Measurements from ENCODE around the gene AIFM3. TPM values are rescaled to one million over a fixed set of nuclear protein-coding genes. Genes with fewer than 3 reads are reported as not detected.
"Not testable (repeated sequence)": the region's sequence is repeated elsewhere in the genome, so short reads cannot be mapped to it uniquely, and the experiment has no call there.

AIFM3 gene
- total RNA-seq, 4 donors from 2014 or later = 9.5 to 21.9 (median 11.7) TPM

DNA sequence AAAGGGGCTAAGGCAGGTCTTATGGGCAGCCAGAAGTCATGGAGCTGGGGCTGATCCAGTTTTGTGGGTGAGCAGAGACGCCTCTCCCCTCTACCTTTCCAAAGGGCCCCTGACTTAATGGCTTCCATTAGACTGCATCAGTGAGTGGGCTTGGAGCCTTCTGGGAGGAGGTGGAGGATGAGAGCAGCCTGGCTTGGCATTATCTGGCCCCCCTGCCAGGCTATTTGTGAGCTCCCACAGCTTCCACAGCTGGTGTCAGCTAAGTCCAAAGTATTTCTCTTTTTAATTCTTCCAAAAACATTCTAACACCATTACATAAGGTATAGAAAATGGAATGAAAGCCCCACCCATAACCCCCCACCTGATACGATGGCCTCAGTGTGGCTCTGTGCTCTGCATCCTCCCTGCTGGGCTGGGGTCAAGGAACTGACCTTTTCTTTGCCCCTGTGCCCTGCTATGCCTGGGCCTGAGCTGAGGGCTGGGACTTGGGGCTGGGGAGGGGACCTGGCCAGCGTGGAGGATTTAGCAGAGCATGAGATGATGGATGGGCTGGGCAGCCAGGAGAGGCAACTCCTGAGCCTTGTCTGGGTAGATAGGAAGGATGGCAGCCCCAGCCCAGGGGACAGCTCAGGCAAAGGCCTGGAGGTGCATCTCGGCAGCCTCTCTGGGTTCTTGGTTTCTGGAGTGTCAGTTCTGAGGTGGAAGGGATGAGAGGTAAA lies 4.0 kb downstream of the AIFM3 start:
- Histone ChIP-seq H3K9me3 (no peaks in the 10 kb centered on the region), H3K27me3 (no peaks in the 10 kb centered on the region), H3K27ac (no peak overlapping the region), H3K4me3 (no peak overlapping the region), H3K36me3 (no peaks in the 10 kb centered on the region), H3K4me1 (peaks cover 0 to 5% (median 0%) of the 10 kb centered on the region in 4 donors)
- no peak for DNase-seq
- no peak for TF ChIP-seq POLR2A (IDR thresholded peaks at IDR 0.05)
- TF ChIP-seq, protein P1, sequence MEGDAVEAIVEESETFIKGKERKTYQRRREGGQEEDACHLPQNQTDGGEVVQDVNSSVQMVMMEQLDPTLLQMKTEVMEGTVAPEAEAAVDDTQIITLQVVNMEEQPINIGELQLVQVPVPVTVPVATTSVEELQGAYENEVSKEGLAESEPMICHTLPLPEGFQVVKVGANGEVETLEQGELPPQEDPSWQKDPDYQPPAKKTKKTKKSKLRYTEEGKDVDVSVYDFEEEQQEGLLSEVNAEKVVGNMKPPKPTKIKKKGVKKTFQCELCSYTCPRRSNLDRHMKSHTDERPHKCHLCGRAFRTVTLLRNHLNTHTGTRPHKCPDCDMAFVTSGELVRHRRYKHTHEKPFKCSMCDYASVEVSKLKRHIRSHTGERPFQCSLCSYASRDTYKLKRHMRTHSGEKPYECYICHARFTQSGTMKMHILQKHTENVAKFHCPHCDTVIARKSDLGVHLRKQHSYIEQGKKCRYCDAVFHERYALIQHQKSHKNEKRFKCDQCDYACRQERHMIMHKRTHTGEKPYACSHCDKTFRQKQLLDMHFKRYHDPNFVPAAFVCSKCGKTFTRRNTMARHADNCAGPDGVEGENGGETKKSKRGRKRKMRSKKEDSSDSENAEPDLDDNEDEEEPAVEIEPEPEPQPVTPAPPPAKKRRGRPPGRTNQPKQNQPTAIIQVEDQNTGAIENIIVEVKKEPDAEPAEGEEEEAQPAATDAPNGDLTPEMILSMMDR (IDR thresholded peaks at IDR 0.05) = no peak

DNA sequence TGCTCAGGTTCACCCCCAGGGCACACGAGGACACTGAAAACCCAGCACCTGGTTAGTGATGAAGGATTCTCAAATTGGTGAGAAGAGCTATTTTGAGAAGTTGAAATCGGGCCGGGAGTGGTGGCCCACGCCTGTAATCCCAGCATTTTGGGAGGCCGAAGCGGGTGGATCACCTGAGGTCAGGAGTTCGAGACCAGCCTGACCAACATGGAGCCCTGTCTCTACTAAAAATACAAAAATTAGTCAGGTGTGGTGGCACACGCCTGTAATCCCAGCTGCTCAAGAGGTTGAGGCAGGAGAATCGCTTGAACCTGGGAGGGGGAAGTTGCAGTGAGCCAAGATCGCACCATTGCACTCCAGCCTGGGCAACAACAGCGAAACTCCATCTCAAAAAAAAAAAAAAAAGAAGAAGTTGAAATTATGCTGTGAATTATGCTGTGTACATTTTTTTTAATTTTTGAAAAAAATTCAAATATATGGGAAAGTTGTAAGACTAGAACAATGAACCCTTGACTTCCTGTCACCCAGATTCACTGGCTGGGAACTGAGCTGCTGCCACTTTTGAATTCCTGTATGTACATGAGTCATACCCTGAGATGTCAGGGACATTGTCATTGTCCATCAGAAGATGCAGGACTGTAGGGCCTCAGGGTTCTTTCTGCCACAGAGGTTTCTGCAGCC lies 5.1 kb downstream of the AIFM3 start:
- H3K4me1 ChIP-seq, DNase-seq, H3K9me3 ChIP-seq, H3K36me3 ChIP-seq, H3K27me3 ChIP-seq, H3K4me3 ChIP-seq, H3K27ac ChIP-seq: not testable (repeated sequence)

DNA sequence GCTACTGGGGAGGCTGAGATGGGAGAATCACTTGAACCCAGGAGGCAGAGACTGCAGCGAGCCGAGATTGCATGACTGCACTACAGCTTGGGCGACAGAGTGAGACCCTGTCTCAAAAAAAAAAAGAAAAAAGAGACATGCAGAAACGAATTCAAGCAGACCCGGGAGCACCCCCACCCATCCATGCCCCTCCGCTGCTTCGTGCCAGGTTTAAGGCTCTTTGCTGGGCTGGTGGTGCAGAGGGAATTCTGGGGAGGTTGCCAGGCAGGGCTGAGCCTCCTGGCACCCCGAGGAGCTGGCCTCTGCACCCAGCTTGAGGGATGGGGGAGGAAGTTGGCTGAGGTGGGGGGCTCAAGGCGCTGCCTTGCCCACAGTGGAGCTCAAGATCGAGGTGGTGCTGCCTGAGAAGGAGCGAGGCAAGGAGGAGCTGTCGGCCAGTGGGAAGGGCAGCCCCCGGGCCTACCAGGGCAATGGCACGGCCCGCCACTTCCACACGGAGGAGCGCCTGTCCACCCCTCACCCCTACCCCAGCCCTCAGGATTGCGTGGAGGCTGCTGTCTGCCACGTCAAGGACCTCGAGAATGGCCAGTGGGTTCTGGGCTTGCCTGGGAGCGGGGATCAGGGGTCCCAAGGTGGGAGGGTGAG lies 6.0 kb downstream of the AIFM3 start:
- Histone ChIP-seq H3K9me3 (no peaks in the 10 kb centered on the region), H3K4me1 (peaks cover 0 to 4% (median 0%) of the 10 kb centered on the region in 4 donors), H3K4me3 (no peak overlapping the region), H3K36me3 (no peaks in the 10 kb centered on the region), H3K27ac (no peak overlapping the region), H3K27me3 (no peaks in the 10 kb centered on the region)
- no peak for TF ChIP-seq POLR2A (IDR thresholded peaks at IDR 0.05)
- TF ChIP-seq, protein P1 (IDR thresholded peaks at IDR 0.05) = no peak
- no peak for DNase-seq

DNA sequence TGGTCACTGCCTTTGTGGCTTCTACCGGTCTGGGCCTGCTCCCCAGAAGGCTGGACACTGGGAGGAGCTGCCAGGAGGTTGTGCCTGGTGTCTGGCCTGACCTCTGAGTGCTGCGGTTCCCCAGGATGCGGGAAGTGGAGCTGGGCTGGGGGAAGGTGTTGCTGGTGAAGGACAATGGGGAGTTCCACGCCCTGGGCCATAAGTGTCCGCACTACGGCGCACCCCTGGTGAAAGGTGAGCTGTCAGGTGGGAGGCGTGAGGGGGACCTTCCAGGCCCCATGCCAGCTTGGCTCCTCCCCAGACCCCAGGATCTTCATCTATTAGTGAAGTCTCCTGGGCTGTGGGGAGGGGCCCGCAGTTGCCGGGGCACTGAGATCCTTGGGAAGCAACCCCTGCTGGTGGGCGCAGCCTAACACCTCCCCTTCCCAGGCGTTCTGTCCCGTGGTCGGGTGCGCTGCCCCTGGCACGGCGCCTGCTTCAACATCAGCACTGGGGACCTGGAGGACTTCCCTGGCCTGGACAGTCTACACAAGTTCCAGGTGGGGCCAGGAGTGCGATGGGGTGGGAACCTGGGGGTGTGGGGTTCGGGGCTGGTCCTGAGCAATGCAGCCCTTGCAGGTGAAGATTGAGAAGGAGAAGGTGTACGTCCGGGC lies 6.7 kb downstream of the AIFM3 start:
- H3K4me1 ChIP-seq = no peaks in the 10 kb centered on the region
- no peaks in the 10 kb centered on the region for H3K9me3 ChIP-seq
- H3K4me3 ChIP-seq = no peak overlapping the region
- H3K27ac ChIP-seq = no peak overlapping the region
- no peaks in the 10 kb centered on the region for H3K27me3 ChIP-seq
- H3K36me3 ChIP-seq = no peaks in the 10 kb centered on the region
- DNase-seq = no peak
- TF ChIP-seq, protein P1 (IDR thresholded peaks at IDR 0.05) = no peak
- TF ChIP-seq POLR2A (IDR thresholded peaks at IDR 0.05) = no peak

DNA sequence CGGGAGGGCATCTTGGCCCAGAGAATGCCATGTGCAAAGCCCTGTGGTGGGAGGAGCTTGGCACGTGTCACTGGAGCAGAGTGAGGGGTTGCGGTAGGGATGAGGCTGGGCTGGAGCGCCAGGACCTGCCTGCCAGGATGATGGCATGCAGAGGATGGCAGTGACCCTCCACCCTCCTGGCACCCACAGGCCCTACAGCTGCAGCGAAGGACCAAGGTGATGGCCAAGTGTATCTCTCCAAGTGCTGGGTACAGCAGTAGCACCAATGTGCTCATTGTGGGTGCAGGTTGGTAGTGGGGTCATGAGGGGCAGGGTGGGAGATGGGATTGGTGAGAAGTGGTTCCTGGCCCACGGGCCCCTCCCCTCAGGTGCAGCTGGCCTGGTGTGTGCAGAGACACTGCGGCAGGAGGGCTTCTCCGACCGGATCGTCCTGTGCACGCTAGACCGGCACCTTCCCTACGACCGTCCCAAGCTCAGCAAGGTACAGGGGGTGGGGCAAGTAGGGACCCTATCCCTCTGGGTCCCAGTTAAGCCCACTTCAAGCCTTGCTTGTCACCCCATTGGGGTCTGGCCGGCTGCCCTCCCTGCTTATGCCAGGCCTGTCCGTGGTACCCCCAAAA lies 7.4 kb downstream of the AIFM3 start:
- TF ChIP-seq, protein P1 (IDR thresholded peaks at IDR 0.05) = no peak
- TF ChIP-seq POLR2A (IDR thresholded peaks at IDR 0.05) = no peak
- Histone ChIP-seq H3K27me3 (no peaks in the 10 kb centered on the region), H3K9me3 (no peaks in the 10 kb centered on the region), H3K4me1 (peaks cover 0 to 2% (median under 1%) of the 10 kb centered on the region in 4 donors), H3K4me3 (no peak overlapping the region), H3K36me3 (no peaks in the 10 kb centered on the region), H3K27ac (no peak overlapping the region)
- DNase-seq = no peak
